ENCODE data around the gene POLR2E.
"Not testable (repeated sequence)": the region's sequence is repeated elsewhere in the genome, so short reads cannot be mapped to it uniquely, and the experiment has no call there.

The POLR2E gene

DNA sequence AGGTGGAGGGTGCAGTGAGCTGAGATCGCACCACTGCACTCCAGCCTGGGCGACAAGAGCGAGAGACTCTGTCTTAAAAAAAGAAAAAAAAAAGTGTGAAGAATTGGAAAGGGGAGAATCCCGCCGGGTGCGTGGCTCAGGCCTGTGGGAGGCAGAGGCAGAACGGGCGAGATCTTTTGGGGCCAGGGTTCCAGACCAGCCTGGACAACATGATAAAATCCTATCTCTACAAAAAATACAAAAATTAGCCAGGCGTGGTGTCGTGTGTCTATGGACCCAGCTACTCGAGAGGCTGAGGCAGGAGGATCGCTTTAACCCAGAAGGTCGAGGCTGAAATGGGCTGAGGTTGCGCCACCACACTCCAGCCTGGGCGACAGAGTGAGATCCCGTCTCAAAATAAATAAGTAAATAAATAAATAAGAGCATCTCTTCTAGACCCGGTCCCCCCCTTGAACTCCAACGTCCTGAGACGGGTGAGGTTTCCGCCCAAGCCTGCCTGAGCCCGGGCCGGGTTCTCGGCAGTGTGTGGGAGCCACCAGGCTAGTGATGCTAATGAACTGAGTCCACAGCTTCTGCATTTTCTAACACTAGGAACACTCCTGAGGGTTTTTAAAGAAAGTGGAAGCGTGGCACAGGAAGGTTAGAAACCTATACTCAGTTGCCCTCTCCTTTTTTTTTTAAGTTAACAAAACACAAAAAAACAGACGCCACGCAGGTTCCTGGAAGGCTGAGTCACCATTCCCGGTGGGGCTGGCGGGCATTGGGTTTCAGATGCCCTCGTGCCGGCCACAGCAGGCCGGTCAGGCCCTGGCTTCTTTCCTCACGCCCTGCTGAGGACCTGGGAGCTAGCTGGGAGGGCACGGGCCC is 30.7 kb upstream of the POLR2E start:
- DNase-seq = no peak

DNA sequence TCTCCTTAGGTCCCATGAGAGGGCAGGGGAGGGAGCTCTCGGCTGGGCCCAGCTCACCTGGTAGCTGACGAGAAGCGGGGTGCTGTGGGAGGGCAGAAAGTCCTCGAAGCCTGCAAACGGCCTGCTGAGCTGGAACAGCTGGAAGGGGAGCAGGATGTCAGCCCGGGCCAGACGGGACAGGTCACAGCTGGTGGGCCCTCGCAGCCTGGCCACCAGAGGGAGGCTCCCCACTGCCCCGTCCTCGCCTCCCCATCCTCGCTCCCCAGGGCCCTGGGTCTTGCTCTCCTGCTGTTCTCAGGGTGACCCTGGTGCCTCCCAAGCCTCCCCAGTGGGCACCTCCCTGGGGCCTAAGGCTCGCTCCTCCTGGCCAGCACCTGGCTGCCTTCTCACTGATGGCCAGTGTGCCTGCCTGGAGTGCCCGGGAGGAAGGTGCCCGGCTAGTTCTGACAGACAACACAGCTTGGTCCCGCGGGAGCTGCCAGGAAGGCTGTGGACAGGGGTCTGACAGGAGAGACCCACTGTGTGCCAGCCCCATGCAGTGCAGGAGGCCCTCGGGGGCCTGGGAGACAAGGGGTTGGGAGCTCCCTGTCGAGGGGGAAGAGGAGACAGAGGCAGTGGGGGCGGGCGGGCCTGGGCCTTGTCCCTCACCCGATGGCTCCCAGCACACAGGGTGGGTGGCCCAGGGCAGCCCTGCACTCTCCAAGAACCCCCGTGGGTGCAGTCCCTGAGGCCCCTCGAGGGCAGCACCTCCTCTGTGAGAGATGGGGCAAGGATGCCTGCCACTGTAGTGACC is 28.9 kb upstream of the POLR2E start:
- no peak for DNase-seq

DNA sequence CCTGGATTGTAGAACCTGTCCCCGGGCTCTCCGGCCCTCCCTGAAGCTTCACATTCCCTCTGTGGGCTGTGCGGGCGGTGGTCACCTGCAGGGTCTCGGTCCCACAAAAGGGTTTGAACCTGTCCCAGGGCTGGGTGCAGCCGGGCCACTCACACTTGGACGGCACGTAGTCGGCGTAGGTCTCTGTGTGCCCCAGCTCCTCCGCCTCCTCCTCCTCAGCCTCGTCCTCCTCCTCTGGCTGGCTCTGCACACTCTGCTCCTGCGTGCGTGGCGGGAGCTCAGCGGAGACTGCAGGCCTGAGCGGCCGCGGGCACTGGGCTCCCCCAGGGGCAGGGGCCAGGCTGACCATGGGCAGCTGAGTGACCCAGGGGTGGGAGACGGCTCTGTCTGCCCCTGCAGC is 28.2 kb upstream of the POLR2E start:
- DNase-seq = no peak

DNA sequence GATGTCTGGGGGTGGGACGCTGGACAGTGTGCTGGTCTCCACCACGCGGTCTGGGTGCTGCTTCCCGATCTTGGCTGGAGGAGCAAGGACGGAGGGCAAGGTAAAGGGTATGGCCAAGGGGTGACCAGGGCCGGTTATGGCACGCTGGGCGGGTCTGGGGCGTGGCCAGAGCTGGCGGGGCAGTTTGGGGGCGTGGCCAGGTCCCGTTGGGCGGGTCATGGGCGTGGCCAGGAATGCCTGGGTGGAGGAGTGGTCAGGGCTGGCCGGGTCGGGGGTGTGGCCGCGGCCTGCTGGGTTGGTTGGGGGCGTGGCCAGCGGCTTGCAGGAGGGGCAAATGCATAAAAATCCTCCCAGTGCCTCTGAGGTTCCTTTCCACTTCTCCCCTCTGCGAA is 27.8 kb upstream of the POLR2E start:
- no peak for DNase-seq

DNA sequence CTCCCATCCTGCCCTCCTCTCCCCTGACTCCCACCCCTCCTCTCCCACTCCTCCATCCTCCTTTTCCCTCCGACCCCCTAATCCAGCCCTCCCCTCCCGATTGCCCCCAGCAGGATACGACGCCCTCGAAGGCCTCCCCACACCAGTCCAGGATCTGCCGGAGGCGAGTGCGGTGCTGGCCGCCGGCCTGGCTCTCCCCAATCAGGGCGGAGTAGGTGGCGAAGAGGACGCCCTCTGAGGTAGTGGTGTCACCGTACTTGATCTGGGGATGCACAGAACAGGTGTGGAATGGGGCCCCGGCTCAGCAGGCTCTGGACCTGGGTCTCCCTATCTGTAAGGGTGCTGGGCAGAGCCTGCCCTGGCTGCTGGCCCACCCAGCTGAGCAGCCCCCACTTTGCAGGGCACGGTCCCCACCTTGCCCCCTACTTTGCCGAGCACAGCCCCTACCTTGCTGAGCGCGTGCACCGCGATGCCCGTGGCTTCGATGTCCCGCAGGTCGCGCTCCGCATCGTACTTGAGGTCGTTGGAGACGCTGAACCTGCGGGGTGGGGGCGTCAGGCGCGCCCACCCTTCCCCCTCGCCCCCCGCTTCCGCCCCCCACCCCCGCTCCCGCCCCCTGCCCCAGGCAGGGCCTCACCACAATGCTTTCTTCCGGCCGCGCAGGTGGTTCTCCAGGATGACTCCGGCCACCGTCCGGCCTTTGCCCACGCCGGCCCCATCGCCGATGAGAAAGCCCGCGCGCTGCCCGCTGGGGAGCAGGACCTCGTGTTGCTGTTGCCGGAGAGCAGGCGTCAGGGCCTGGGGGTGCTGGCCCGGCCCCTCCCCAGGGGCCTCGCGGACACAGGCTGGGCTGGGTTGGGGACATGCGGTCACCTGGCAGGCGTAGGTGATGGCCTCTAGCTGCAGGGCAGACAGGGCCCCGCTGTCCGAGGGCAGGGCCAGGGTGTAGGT is 27.1 kb upstream of the POLR2E start:
- DNase-seq = no peak

DNA sequence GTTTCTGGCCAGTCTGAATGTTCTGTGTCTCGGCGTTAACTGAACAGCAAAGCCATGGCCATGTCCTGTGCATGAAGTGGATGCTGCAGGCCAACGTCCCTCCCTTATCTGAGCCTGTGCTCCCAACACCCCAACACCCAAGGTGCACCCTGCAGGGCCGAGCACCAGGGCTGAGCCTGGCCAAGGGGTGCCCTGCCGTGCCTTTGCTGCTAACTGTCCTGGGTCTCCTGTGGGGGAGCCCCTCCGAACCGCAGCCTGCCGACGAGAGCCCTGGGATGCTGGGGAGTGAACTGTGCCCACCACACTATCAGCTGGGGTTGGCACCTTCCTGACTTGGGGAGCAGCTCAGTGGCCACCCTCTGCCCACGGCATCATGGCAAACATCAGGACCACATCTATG is 26.2 kb upstream of the POLR2E start:
- no peak for DNase-seq

DNA sequence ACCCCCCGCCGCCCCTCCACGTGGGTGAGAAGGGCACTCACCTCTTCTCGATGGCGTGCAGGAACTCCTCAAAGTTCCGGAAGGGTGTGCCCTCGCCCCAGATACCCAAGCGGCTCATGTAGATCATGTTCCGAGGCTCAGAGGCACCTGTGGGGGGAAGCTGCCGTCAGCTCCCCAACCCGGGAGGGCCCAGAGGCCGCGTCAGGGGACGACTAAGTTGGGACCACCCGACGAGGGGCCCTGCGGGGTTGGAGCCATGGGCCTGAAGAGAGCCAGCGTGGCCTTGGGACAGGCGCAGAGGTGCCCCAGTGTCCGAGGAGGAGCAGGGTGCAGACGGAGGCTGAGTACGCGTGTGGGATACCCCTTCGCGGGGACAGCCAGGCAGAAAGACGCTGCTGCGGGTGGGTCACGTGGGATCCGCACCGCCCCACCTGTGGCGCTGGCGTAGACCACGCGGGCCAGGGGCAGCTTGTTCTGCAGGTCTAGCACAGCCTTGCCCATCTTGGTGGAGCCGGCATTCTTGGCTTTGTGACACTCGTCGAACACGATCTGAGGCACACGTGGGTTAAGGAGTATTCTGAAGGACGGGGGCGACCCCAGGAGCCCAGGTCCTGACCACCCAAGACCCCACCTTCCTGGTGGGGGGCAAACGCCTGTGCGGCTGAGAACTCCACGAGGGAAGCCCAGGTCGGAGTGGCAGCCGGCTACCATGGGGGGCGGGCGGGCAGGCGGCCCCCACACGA is 24.5 kb upstream of the POLR2E start:
- no peak for DNase-seq

DNA sequence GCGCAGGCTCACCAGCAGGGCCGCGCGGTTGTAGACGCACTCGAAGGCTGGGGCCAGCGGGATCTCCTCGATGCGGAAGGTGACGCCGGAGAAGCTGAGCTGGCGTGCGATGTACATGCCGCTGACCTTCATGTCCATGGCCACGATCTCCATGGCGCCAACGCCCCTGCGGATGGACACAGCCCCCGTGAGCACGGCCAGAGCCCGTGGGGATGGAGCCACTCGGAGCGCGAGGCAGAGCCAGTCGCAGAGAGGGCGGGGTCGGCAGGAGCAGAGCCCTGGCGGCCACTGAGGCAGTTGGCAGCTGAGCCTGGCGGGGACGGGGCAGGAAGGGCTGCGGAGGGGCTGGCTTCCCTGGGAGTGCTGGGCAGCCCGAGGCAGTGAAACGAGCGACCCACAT is 23.8 kb upstream of the POLR2E start:
- no peak for DNase-seq

DNA sequence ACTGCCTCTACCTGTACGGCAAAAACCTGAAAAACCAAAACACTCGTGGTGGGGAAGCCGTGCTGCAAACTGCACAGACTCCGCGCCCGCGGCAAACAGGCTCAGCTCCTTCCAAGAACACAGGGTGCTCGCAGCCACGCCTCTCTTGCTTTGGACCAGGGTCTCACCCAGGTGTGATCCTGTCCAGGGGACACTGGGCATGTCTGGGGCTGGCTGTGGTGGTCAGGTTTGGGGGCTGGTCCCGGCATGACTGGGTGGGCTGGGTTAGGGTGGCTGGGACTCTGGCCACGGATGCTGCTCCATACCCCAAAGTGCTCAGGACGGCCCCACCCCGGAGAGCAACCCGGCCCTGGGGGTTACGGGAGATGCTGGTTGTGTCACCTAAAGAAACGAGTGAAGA is 22.5 kb upstream of the POLR2E start:
- no peak for DNase-seq

DNA sequence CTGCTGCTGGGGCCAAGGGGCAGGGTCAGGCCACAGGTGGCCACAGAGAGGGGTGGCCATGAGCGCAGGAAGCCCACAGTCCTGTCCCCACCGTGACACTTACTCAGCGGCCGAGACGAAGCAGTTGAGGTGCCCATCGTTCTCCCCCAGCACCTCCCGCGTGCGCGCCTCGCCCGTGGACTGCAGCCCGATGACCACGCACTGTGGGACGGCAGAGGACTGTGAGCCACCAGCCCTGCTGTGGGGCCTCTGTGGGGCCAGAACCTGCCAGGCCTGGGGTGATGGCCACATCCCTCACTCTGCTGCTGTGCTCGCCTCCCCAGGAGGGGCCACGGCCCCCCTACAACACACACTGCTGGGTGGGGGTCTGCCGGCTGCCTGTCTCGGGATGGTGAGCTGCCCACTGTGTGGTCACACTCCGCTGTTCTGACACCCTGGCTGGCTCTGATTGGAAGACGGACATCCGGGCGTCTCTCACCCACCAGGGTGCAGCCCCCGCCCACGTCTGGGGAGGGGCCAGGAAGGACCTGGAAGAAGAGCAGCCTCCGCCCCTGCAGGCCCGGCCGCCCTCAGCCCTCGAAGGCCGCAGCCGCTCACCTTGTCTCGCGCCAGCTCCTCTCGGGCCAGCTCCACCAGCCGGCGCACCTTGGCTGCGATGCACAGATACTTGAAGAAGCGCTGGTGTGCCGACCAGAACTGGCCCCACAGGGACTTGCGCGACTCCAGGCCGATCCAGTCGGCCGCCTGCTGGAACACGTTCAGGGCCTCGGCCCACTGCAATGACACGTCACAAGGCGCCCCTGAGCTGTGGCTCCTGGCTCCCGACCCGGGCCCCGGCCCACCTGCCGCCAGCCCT is 21.8 kb upstream of the POLR2E start:
- DNase-seq = no peak

DNA sequence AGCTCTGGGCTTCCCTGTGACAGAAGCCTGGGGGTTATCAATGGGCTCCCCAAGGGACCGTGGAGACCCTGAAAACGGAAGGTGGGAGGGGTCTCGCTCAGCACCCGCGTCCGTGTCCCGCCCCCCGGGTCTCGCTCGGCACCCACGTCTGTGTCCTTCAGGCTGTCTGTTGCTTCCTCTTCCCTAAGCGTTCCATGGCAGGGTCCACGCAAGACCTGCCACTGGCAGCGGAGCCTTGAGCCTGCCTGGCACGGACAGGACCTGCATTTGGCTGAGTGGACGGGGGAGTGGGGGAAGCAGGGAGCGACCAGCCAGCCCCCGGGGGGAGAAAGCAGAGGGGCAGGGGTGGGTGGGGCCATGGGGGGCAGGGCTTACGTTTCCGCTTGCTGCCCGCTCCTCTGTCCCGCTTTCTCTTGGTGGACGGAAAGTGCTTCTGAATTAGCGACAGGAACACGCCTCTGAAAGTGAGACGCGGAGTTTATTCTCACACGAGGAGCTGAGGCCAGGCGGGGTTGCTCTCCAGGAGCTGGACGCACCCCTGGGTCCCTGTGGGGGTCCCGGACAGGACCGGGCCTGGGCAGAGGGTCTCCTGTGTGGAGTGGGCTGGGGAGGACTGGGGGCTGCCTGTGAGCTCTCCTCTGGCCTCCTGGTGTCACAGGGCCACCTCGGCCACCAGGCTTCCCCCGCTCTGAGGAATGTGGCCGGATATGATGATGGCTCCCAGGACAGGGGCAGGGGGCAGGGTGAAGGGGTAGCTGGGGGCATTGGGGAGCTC is 20.7 kb upstream of the POLR2E start:
- DNase-seq = no peak

DNA sequence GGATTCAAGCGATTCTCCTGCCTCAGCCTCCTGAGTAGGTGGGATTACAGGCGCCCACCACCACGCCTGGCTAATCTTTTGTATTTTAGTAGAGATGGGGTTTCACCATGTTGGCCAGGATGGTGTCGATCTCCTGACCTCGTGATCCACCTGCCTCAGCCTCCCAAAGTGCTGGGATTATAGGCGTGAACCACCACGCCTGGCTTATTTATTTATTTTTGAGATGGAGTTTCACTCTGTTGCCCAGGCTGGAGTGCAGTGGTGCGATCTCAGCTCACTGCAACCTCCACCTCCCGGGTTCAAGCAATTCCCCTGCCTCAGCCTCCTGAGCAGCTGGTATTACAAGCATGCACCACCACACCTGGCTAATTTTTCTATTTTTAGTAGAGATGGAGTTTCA is 19.6 kb upstream of the POLR2E start:
- not testable (repeated sequence) for DNase-seq

DNA sequence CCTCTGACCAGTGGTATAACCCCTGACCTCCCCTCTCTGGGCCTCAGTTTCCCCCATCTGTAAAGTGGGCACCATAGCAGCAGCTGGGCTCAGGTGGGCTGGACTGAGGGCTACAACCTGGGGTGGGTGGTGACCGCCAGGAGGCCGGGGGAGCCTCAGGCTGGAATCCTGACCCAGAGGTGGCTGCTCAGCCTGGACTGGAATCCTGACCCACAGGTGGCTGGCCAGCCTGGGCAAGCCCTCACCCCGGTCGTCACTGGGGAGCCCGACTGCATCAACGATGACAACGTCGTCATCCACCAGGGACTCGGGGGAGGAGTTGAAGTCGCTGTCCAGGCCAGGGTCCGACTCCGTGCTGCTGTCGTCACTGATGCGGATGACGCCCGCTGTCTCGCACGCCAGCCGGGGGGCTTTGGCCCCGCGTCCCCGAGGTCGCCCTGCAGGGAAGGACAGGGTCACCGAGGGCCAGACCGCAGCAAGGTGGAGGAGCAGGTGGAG is 18.9 kb upstream of the POLR2E start:
- no peak for DNase-seq

DNA sequence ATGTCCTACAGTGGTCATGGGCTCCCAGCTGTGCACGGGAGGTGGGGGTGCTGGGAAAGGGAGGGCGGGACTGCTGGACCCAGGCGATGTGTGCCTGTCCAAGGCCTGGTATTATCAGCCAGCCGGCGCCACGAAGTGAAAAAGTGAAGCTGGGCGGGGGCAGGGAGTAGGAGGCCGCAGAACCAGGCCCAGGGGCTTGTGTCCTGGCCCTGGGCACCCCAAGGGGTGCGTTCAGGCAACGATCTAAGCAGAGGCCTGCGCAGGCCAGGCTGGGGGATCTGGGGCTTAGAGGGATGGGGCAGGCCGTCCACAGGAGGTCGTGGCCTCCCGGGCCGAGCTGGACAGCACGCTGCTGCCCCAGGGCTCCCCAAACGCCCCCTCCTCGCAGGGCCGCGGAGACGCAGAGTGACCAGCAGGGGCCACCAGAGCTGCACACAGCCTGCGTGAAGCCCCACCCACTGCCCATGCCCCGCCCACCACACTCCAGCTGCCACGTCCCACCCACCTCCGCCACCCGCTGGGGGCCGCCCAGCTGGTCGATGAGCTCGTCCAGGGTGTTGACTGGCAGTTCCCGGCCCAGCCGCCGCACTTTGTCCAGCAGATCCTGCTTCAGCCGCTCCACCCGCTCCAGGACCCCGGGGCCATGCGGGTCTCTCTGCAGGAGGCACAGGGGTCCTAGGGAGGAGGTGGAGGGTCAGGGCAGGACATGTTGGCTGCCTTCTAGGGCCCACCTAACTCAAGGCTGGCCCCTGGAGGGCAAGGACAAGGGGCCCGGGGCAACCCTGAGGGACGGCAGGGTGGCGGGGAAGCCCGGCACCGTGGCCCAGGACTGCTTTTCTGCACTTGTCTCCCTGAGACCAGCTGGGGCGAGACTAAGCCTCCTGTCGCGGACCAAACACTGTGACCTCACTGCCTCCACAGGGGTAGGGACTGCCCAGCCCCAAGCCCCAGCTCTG is 18.1 kb upstream of the POLR2E start:
- DNase-seq = peak; percentile 80 to 84

DNA sequence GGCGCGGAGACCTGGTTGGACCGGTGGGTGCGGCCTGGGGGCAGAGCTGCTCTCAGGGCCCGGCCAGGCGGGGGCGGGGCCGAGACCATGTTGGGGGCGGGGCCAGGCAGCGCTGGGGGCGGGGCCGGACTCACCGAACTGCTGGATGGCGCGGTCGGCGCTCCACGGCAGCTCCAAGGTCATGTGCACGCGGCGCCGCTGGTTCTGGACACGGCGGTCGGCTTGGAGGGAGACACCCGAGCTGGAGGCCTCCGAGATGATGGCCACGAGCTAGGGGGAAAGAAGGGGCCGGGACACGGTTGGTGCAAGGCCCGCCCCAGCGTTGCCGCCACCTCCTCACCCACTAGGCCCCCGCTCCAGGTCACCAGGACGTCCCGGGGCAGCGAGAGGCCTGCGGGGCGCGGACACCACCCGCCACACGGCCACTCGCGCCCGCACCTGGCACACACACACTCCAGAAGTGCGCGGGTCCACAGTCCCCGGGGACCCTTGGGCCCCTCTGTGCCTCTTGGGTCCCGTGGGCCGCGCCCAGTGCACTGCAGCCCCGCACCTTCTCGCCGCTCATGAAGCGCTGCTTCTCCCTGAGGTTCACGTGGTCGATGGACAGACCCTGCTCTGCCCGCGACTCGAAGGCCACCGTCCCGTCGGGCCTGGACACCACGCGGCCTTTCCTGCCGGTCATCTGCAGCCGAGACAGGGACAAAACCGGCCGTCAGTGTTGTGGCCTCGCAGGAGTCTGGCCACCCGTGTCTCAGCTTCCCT is 17.3 kb upstream of the POLR2E start:
- no peak for DNase-seq

DNA sequence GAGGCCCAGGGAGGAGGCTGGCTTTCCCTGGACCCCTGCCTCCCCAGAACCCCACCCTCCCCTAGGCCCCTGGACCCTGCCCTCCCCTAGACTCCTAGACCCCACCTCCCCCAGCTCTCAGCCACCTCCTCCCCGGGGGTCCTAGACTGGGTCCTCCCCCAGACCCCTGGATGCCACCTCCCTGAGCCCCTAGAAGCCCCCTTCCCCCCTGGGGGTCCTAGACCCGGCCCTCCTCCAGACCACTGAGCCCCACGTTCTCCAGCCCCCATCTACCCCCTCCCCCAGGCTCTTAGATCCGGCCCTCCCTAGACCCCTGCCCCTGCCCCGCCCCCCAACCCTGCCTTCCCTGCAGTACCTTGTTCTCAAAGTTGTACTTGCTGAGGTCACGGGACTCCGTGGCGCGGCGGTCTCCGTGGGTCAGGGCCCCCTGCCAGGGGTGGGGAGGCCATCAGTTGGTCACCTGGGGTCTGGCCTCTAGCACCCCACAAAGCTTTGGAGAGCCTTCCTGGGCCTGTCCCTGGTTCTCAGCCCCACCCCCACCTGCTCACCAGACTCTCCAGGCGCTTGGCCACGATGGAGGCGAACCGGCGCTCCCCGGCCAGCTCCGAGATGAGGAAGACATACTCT is 16.6 kb upstream of the POLR2E start:
- DNase-seq = no peak

DNA sequence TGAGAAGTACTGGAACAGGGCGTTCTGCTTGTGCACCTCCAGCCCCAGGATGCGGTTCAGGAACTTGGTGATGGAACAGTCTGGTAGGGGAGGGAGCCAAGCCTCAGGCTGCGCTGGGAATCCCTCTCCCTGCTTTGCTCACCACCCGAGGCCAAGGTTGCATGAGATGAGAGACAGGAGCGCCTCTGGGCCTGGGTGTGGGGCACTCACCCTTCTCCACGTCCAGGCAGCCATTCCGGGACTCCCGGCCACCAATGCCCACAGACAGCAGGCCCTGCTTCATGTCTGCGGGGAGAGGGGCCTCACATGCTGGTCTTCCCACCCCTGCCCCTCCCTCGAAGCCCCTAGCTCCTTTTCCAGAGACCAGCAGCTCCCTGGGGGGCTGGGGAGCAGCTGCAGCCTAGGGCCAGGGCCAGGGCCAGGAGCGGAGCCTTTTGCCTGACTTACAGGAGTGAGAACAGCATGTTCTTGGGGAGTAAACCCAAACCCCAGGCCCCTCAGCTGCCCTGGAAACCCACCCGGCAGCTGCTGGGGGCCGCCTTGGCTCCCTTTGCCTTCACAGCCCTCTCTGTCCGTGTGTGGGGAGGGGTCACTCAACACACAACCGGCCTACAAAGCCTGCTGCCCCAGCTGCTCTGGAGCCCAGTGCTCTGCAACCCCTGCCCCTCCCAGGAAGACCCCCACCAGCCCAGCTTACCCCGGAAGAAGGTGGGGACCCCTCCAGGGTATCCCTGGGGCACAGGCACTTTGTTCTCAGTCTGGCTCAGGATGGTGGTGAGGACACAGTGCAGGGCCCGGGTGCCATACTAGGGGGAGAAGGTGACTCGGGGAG is 15.8 kb upstream of the POLR2E start:
- no peak for DNase-seq
